ENCODE data around the gene LCN6. TPM values are rescaled to one million over a fixed set of nuclear protein-coding genes. Genes with fewer than 3 reads are reported as not detected.
"Not testable (repeated sequence)": the region's sequence is repeated elsewhere in the genome, so short reads cannot be mapped to it uniquely, and the experiment has no call there.

Gene LCN6
- total RNA-seq, 1 experiment from 2014 or later: not detected

GRCh38 chr9:136705564-136705963 lies 42.8 kb downstream of the LCN6 start (continued):
- TF ChIP-seq ERG (CRISPR knock-in tag; IDR thresholded peaks at IDR 0.05) (no peak), FOXJ3 (CRISPR knock-in tag; IDR thresholded peaks at IDR 0.05; ENCODE audit: borderline replicate concordance) (no peak), PRRX2 (CRISPR knock-in tag; IDR thresholded peaks at IDR 0.05) (no peak), CREB1 (CRISPR knock-in tag; IDR thresholded peaks at IDR 0.05) (no peak), FOXP4 (CRISPR knock-in tag; IDR thresholded peaks at IDR 0.05) (no peak), MYBL2 (CRISPR knock-in tag; IDR thresholded peaks at IDR 0.05) (no peak)

DNA sequence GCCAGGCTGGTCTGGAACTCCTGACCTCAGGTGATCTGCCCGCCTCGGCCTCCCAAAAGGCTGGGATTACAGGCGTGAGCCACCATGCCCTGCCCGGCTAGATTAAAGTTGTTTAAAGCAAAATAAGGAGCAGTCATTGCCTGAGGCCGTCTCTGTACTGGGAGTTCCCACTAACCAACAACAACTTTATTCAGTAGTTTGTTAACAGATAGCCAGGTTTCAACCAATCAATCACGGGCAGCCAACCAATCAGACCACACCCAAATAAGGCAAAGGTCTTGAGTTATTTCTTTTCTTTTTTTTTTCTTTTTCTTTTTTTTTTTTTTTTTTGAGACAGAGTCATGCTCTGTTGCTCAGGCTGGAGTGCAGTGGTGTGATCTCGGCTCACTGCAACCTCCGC lies 43.6 kb downstream of the LCN6 start:
- H3K4me1 Mint-ChIP-seq; H3K36me3 Mint-ChIP-seq; H3K27ac Mint-ChIP-seq; H3K9me3 Mint-ChIP-seq; DNase-seq (ENCODE audit: low spot score); H3K4me3 Mint-ChIP-seq; ATAC-seq: not testable (repeated sequence)
- POLR2A ChIA-PET: interaction anchor here (0.7 kb wide), 1 partner anchor 29 kb away, joined by 6 read pairs; no protein-coding TSS in a partner anchor
- H3K27me3 Mint-ChIP-seq (ENCODE audit: low read depth): peaks cover 23% of the 10 kb centered on the region
- CTCF ChIA-PET: interaction anchor here (0.7 to 1.2 kb wide), 2 partner anchors 33 to 274 kb away, joined by 3 read pairs; no protein-coding TSS in a partner anchor

GRCh38 chr9:136703276-136703860 lies 45.0 kb downstream of the LCN6 start:
- POLR2A ChIA-PET: no interaction called here
- H3K4me3 Mint-ChIP-seq: no peak overlapping the region
- no peak overlapping the region for H3K27ac Mint-ChIP-seq
- no peaks in the 10 kb centered on the region; the same call in 1 of the 2 replicates for H3K4me1 Mint-ChIP-seq
- TF ChIP-seq AR (CRISPR knock-in tag; IDR thresholded peaks at IDR 0.05) (no peak), ZNF423 (CRISPR knock-in tag; IDR thresholded peaks at IDR 0.05) (no peak), FOXJ3 (CRISPR knock-in tag; IDR thresholded peaks at IDR 0.05; ENCODE audit: borderline replicate concordance) (no peak), FOXP4 (CRISPR knock-in tag; IDR thresholded peaks at IDR 0.05) (no peak), ATF3 (CRISPR knock-in tag; conservative IDR thresholded peaks at IDR 0.05) (no peak), SMAD3 (CRISPR knock-in tag; IDR thresholded peaks at IDR 0.05; ENCODE audit: borderline replicate concordance) (no peak), FOXP1 (CRISPR knock-in tag; IDR thresholded peaks at IDR 0.05; ENCODE audit: borderline replicate concordance) (no peak)
- TF ChIP-seq, protein P1, sequence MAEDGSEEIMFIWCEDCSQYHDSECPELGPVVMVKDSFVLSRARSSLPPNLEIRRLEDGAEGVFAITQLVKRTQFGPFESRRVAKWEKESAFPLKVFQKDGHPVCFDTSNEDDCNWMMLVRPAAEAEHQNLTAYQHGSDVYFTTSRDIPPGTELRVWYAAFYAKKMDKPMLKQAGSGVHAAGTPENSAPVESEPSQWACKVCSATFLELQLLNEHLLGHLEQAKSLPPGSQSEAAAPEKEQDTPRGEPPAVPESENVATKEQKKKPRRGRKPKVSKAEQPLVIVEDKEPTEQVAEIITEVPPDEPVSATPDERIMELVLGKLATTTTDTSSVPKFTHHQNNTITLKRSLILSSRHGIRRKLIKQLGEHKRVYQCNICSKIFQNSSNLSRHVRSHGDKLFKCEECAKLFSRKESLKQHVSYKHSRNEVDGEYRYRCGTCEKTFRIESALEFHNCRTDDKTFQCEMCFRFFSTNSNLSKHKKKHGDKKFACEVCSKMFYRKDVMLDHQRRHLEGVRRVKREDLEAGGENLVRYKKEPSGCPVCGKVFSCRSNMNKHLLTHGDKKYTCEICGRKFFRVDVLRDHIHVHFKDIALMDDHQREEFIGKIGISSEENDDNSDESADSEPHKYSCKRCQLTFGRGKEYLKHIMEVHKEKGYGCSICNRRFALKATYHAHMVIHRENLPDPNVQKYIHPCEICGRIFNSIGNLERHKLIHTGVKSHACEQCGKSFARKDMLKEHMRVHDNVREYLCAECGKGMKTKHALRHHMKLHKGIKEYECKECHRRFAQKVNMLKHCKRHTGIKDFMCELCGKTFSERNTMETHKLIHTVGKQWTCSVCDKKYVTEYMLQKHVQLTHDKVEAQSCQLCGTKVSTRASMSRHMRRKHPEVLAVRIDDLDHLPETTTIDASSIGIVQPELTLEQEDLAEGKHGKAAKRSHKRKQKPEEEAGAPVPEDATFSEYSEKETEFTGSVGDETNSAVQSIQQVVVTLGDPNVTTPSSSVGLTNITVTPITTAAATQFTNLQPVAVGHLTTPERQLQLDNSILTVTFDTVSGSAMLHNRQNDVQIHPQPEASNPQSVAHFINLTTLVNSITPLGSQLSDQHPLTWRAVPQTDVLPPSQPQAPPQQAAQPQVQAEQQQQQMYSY (CRISPR knock-in tag; IDR thresholded peaks at IDR 0.05): no peak
- TF ChIP-seq, protein P2, sequence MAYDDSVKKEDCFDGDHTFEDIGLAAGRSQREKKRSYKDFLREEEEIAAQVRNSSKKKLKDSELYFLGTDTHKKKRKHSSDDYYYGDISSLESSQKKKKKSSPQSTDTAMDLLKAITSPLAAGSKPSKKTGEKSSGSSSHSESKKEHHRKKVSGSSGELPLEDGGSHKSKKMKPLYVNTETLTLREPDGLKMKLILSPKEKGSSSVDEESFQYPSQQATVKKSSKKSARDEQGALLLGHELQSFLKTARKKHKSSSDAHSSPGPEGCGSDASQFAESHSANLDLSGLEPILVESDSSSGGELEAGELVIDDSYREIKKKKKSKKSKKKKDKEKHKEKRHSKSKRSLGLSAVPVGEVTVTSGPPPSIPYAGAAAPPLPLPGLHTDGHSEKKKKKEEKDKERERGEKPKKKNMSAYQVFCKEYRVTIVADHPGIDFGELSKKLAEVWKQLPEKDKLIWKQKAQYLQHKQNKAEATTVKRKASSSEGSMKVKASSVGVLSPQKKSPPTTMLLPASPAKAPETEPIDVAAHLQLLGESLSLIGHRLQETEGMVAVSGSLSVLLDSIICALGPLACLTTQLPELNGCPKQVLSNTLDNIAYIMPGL (CRISPR knock-in tag; IDR thresholded peaks at IDR 0.05): no peak
- H3K36me3 Mint-ChIP-seq: no peaks in the 10 kb centered on the region
- H3K27me3 Mint-ChIP-seq (ENCODE audit: low read depth): peaks cover 23% of the 10 kb centered on the region
- ATAC-seq: no peak
- no peaks in the 10 kb centered on the region for H3K9me3 Mint-ChIP-seq
- no peak for DNase-seq (ENCODE audit: low spot score)
- CTCF ChIA-PET: interaction anchor here (2.9 kb wide), 1 partner anchor 31 kb away, joined by 13 read pairs; no protein-coding TSS in a partner anchor

All from WTC11 (cell line).